ENCODE data around the gene XAB2. TPM values are rescaled to one million over a fixed set of nuclear protein-coding genes. Genes with fewer than 3 reads are reported as not detected.
A peak's percentile ranks its signal among the peaks of the same experiment; 100 is the strongest.

XAB2 gene
- total RNA-seq, 1 donor from 2014 or later: 24.4 TPM

DNA sequence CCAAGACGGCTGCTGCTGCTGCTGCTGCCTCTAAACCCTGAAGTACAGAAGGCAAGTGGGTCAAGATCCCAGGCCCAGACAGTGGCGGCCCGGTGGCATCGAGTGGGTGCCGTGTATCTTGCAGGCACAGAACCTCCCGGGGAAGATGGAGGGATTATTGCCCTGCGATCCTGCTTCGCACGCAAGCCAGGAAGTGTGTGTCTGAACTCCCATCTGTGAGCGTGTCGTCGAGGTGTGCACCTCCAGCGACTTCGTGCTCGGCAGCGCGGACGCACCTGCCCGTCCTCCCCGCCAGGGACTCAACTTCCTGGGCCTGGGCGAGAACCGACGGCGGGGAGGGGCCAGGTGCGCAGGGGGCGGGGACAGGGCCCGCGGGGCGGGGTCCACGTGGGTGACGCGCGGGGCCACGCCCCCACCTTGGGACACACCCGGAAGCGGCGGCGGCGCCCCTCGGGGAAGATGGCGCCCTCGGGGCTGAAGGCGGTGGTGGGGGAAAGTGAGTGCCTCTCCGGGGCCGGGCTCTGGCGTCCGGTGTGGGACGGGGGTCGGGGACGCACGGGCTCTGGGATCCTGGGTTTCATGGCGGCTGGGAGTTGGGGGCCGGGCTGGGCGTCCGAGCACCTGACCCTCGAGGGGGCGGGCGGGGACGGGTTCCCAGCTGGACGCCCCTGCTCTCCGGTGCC is 7.5 kb upstream of the XAB2 start, which contains the start of gene STXBP2:
TSS of gene STXBP2 (plus strand) at position 420 of the 683 bp plus-strand sequence. CDS start at position 460, 40 bp downstream.
- H3K9me3 ChIP-seq (replicated peaks): no peaks in the 10 kb centered on the region
- H3K4me1 ChIP-seq: peaks cover 27% of the 10 kb centered on the region
- intact Hi-C loops (cut with micrococcal nuclease): no loop called here
- DNase-seq: peak; percentile 58
- H3K4me3 ChIP-seq: peak within 1 kb of the TSS; percentile 56
- TF ChIP-seq, protein P1, sequence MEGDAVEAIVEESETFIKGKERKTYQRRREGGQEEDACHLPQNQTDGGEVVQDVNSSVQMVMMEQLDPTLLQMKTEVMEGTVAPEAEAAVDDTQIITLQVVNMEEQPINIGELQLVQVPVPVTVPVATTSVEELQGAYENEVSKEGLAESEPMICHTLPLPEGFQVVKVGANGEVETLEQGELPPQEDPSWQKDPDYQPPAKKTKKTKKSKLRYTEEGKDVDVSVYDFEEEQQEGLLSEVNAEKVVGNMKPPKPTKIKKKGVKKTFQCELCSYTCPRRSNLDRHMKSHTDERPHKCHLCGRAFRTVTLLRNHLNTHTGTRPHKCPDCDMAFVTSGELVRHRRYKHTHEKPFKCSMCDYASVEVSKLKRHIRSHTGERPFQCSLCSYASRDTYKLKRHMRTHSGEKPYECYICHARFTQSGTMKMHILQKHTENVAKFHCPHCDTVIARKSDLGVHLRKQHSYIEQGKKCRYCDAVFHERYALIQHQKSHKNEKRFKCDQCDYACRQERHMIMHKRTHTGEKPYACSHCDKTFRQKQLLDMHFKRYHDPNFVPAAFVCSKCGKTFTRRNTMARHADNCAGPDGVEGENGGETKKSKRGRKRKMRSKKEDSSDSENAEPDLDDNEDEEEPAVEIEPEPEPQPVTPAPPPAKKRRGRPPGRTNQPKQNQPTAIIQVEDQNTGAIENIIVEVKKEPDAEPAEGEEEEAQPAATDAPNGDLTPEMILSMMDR (IDR thresholded peaks at IDR 0.05; ENCODE audit: borderline replicate concordance): no peak
- H3K36me3 ChIP-seq: peaks cover 11% of the 10 kb centered on the region
- peak within 1 kb of the TSS; percentile 52 for H3K27ac ChIP-seq (replicated peaks)
- peaks cover 36% of the 10 kb centered on the region for H3K27me3 ChIP-seq (ENCODE audit: low read depth)

DNA sequence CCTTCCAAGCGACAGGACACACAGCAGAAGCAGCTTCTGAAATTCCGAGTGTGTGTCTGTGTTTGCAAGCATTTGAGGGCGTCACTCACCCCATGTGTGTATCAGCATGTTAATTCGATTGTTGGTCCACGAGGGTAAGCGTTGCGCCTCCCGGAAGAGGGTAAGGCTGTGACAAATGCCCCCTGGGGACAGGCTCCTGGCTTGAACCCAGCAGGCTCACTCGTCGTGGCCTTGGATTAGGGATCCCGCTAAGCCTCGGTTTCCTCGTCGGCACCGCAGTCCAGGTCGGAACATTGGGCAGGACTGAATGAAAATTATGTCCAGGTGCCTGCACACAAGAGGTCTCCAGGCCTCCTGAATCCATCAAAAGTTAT is 7.0 kb upstream of the XAB2 start:
- Histone ChIP-seq H3K36me3 (peaks cover 14% of the 10 kb centered on the region), H3K27ac (replicated peaks) (no peak overlapping the region), H3K4me1 (peaks cover 27% of the 10 kb centered on the region), H3K4me3 (peak overlapping the region; percentile 56), H3K27me3 (ENCODE audit: low read depth) (peaks cover 36% of the 10 kb centered on the region), H3K9me3 (replicated peaks) (no peaks in the 10 kb centered on the region)
- TF ChIP-seq, protein P1 (IDR thresholded peaks at IDR 0.05; ENCODE audit: borderline replicate concordance): no peak
- no peak for DNase-seq
- intact Hi-C loops (cut with micrococcal nuclease): no loop called here

DNA sequence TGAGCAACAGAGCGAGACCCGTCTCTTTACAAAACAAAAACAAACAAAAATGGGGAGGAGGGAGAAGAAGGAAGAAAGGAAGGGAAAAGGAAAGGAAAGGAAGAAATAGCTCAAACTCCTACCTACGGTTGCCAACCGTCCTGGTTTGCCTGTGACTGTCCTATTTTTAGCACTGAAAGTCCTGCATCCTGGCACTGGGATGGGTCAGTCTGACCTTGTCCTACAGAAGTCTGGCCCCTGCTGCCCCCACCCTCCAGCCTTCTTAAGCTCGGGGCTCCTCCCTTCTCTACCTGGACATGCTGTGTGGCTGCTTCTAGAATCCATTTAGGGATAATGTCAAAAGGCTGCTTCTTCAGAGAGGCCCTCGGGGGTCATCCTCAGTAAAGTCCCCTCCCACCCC is 6.3 kb upstream of the XAB2 start:
- H3K4me1 ChIP-seq: peaks cover 34% of the 10 kb centered on the region
- TF ChIP-seq, protein P1 (IDR thresholded peaks at IDR 0.05; ENCODE audit: borderline replicate concordance): no peak
- no peaks in the 10 kb centered on the region for H3K9me3 ChIP-seq (replicated peaks)
- H3K4me3 ChIP-seq: peak overlapping the region; percentile 4
- no peak for DNase-seq
- intact Hi-C loops (cut with micrococcal nuclease): no loop called here
- peaks cover 14% of the 10 kb centered on the region for H3K36me3 ChIP-seq
- H3K27me3 ChIP-seq (ENCODE audit: low read depth): peaks cover 36% of the 10 kb centered on the region
- no peak overlapping the region for H3K27ac ChIP-seq (replicated peaks)

DNA sequence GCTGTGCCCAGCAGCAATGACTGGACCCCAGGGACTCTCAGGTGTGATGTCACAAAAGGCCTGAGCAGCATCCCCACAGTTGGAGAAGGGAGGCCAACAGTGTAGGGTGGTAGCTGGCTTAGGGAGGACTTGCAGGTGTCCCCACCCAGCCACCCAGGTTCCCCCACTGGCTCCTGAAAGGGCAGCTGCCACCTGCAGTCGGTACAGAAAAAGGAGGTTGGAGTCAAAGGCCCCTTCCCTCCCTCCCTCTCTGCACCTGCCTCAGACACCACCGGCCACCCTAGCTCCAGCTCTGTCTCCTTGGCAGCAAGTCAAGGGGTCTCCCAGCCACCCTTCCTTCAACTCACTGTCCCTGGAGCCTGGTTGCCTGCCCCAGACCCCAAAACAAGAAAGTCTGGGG is 4.4 kb upstream of the XAB2 start, which contains the start of gene PCP2:
TSS of gene PCP2 (minus strand) at position 22 of the 400 bp plus-strand sequence. CDS start 262 bp downstream, outside the sequence.
- no peak for DNase-seq
- no peak within 1 kb of the TSS for H3K27ac ChIP-seq (replicated peaks)

DNA sequence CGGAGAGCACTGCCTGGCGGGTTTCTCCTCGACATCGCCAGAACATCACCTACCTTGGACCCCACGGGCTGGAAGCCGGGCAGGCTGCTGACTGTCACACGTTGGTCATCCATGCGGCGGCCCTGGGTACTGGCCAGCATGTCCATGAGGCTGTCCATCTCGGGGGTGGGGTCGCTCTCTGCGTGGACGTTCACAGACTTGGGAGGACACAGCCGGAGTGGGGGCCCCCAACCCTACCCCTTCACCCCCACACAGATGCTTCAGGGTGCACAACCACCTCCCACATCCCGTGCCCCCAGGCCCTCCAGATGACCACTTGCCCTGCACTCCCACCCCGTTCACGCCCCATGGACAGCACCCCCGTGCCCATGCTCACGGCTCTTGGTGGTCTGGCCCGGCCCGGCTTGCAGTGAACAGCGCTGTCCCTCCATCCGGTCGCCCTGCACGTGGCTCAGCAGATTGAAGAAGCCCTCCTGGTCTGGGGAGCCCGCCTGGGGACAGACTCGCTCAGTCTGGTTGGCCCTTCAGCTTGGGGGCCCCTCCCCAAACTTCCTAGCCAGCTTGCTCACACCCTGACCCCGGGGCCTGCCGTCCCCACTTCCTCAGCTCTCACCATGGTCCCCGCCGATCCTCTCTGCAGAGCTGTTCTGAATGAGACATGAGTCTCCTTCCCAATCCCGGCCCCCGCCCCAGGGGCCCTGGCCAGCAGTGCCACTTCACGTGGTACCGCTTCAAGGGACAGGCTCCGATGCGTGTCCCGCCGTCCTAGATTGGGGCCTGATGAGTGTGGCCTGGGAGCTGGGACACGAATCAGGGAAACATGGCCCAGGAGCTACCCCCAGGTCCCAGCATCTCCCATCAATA is 3.2 kb upstream of the XAB2 start:
- H3K4me3 ChIP-seq: no peak overlapping the region
- peaks cover 19% of the 10 kb centered on the region for H3K27me3 ChIP-seq (ENCODE audit: low read depth)
- no peaks in the 10 kb centered on the region for H3K9me3 ChIP-seq (replicated peaks)
- H3K27ac ChIP-seq (replicated peaks): no peak overlapping the region
- DNase-seq: no peak
- H3K4me1 ChIP-seq: peaks cover 60% of the 10 kb centered on the region
- TF ChIP-seq, protein P1 (IDR thresholded peaks at IDR 0.05; ENCODE audit: borderline replicate concordance): no peak
- H3K36me3 ChIP-seq: peaks cover 14% of the 10 kb centered on the region
- intact Hi-C loops (cut with micrococcal nuclease): no loop called here

More for the DNA sequence above, 4.4 kb upstream of the XAB2 start, which contains the start of gene PCP2:
- peaks cover 49% of the 10 kb centered on the region for H3K4me1 ChIP-seq
- TF ChIP-seq, protein P1 (IDR thresholded peaks at IDR 0.05; ENCODE audit: borderline replicate concordance): no peak
- peaks cover 14% of the 10 kb centered on the region for H3K36me3 ChIP-seq
- no peak within 1 kb of the TSS for H3K4me3 ChIP-seq
- intact Hi-C loops (cut with micrococcal nuclease): no loop called here
- H3K27me3 ChIP-seq (ENCODE audit: low read depth): peaks cover 30% of the 10 kb centered on the region
- H3K9me3 ChIP-seq (replicated peaks): no peaks in the 10 kb centered on the region
